CD8-positive, alpha-beta memory T cell (primary cell): ENCODE results near the gene SGK1. TPM values are rescaled to one million over a fixed set of nuclear protein-coding genes. Genes with fewer than 3 reads are reported as not detected.
"Not testable (repeated sequence)": the region's sequence is repeated elsewhere in the genome, so short reads cannot be mapped to it uniquely, and the experiment has no call there.

Experiments
- CTCF ChIA-PET: fragments of 350-600 bp; sonication (Branson Sonifier 250); formaldehyde crosslinking; loops from one replicate; lab custom pipeline; 2021; ENCODE audit warnings: antibody characterized with exemption; lab: Charles Lee
- POLR2A ChIA-PET: fragments of 350-600 bp; sonication (Branson Sonifier 250); formaldehyde crosslinking; loops from one replicate; lab custom pipeline; 2021; ENCODE audit warnings: antibody characterized with exemption; lab: Charles Lee
- DNase-seq, 5 donors: peaks; one replicate each; pipeline versions ENCODE4 v3.0.0 to v3.0.0-alpha.2; 2020 to 2022; ENCODE audit warnings: mixed read lengths in 1 of 5
- H3K27ac ChIP-seq: one replicate; pipeline ENCODE4 v1.7.0; 2013; ENCODE audit warnings: low read depth, mild to moderate bottlenecking, low read length, moderate library complexity
- H3K27me3 ChIP-seq: 2 replicates; pipeline ENCODE4 v1.7.0; 2013; ENCODE audit warnings: low read length, mild to moderate bottlenecking; ENCODE audit not compliant: insufficient read depth, poor library complexity, severe bottlenecking
- H3K36me3 ChIP-seq: 2 replicates; pipeline ENCODE4 v1.7.0; 2013; ENCODE audit warnings: mild to moderate bottlenecking, low read length, moderate library complexity; ENCODE audit not compliant: insufficient read depth
- H3K4me1 ChIP-seq: 2 replicates; pipeline ENCODE4 v1.7.0; 2013; ENCODE audit warnings: mild to moderate bottlenecking, low read length, moderate library complexity; ENCODE audit not compliant: insufficient read depth
- H3K4me3 ChIP-seq: 2 replicates; pipeline ENCODE4 v1.7.0; 2013; ENCODE audit warnings: mild to moderate bottlenecking, low read length
- H3K9me3 ChIP-seq: 2 replicates; pipeline ENCODE4 v1.7.0; 2013; ENCODE audit warnings: mild to moderate bottlenecking, low read length
- H3K27ac Mint-ChIP-seq, 8 donors: one replicate each; pipeline ENCODE4 v1.8.0; 2020 to 2021; ENCODE audit warnings: mixed read lengths in 8 of 8, mild to moderate bottlenecking in 6 of 8, inconsistent platforms in 3 of 8, moderate library complexity in 3 of 8
- H3K27me3 Mint-ChIP-seq, 2 donors: one replicate each; pipeline ENCODE4 v1.8.0; 2020 to 2021; ENCODE audit warnings: mixed read lengths in 2 of 2, mild to moderate bottlenecking in 1 of 2, moderate library complexity in 1 of 2
- H3K36me3 Mint-ChIP-seq, 3 donors: one replicate each; pipeline ENCODE4 v1.8.0; 2020 to 2021; ENCODE audit warnings: mixed read lengths in 3 of 3, inconsistent platforms in 1 of 3, mild to moderate bottlenecking in 1 of 3
- H3K4me1 Mint-ChIP-seq, 3 donors: one replicate each; pipeline ENCODE4 v1.8.0; 2020 to 2021; ENCODE audit warnings: mixed read lengths in 3 of 3, inconsistent platforms in 1 of 3, mild to moderate bottlenecking in 1 of 3
- H3K4me3 Mint-ChIP-seq, 7 donors: one replicate each; pipeline ENCODE4 v1.8.0; 2020 to 2021; ENCODE audit warnings: mixed read lengths in 7 of 7, mild to moderate bottlenecking in 6 of 7, moderate library complexity in 4 of 7, inconsistent platforms in 2 of 7
- H3K9me3 Mint-ChIP-seq, 5 donors: one replicate each; pipeline ENCODE4 v1.8.0; 2020 to 2022; ENCODE audit warnings: mixed read lengths in 5 of 5, mild to moderate bottlenecking in 3 of 5, moderate library complexity in 2 of 5, inconsistent platforms in 1 of 5
- polyA plus RNA-seq: library from polyadenylated mRNA; unstranded; fragments of 300-500 nt; fragmentation: Illumina TruSeq; gene quantifications from one replicate; pipeline ENCODE4 v1.2.3, GENCODE V29; 2021
- total RNA-seq, 2 experiments: library from RNA; stranded (reverse); gene quantifications; one replicate each; pipeline ENCODE4 v1.2.3, GENCODE V29; 2021

The SGK1 gene
- total and polyA plus RNA-seq, 3 experiments from 2014 or later, result 3.8 to 36.7 (median 36.5) TPM

- Mint-ChIP-seq H3K27ac (peak overlapping the region in 1 of 8 donors; percentile 70), H3K36me3 (no peaks in the 10 kb centered on the region), H3K4me3 (no peak overlapping the region), H3K4me1 (peaks cover 3 to 4% (median 4%) of the 10 kb centered on the region in 3 donors), H3K9me3 (no peaks in the 10 kb centered on the region), H3K27me3 (no peaks in the 10 kb centered on the region)
- ChIA-PET POLR2A (no interaction called here), CTCF (no interaction called here)
- Histone ChIP-seq H3K27ac (no peak overlapping the region), H3K4me1 (no peaks in the 10 kb centered on the region), H3K9me3 (no peaks in the 10 kb centered on the region), H3K4me3 (no peak overlapping the region), H3K36me3 (no peaks in the 10 kb centered on the region), H3K27me3 (no peaks in the 10 kb centered on the region)
- no peak for DNase-seq
Observed at GRCh38 chr6:134187154-134187553, 130.8 kb downstream of the SGK1 start.

GRCh38 chr6:134186355-134186754 is 131.6 kb downstream of the SGK1 start:
- Mint-ChIP-seq H3K4me3 (no peak overlapping the region), H3K36me3 (no peaks in the 10 kb centered on the region), H3K27me3 (no peaks in the 10 kb centered on the region), H3K27ac (peak overlapping the region in 1 of 8 donors; percentile 21), H3K4me1 (peaks cover 3 to 4% (median 4%) of the 10 kb centered on the region in 3 donors), H3K9me3 (no peaks in the 10 kb centered on the region)
- DNase-seq, result no peak
- CTCF ChIA-PET, result no interaction called here
- POLR2A ChIA-PET, result no interaction called here
- Histone ChIP-seq H3K27me3 (no peaks in the 10 kb centered on the region), H3K27ac (no peak overlapping the region), H3K4me1 (no peaks in the 10 kb centered on the region), H3K4me3 (no peak overlapping the region), H3K36me3 (no peaks in the 10 kb centered on the region), H3K9me3 (no peaks in the 10 kb centered on the region)

GRCh38 chr6:134185277-134185676 is 132.6 kb downstream of the SGK1 start:
- Mint-ChIP-seq H3K27ac (peak overlapping the region in 1 of 8 donors; percentile 5), H3K4me1 (peaks cover 3 to 4% (median 4%) of the 10 kb centered on the region in 3 donors), H3K36me3 (no peaks in the 10 kb centered on the region), H3K4me3 (no peak overlapping the region), H3K9me3 (no peaks in the 10 kb centered on the region), H3K27me3 (no peaks in the 10 kb centered on the region)
- Histone ChIP-seq H3K27me3 (no peaks in the 10 kb centered on the region), H3K4me3 (no peak overlapping the region), H3K27ac (no peak overlapping the region), H3K36me3 (no peaks in the 10 kb centered on the region), H3K9me3 (no peaks in the 10 kb centered on the region), H3K4me1 (no peaks in the 10 kb centered on the region)
- ChIA-PET CTCF (no interaction called here), POLR2A (no interaction called here)
- no peak for DNase-seq

GRCh38 chr6:134183844-134184243 is 134.1 kb downstream of the SGK1 start:
- H3K27me3 Mint-ChIP-seq, result no peaks in the 10 kb centered on the region
- DNase-seq, result no peak
- no peaks in the 10 kb centered on the region for H3K36me3 Mint-ChIP-seq
- H3K27ac ChIP-seq, result no peak overlapping the region
- POLR2A ChIA-PET, result no interaction called here
- H3K4me1 ChIP-seq, result peaks cover under 1% of the 10 kb centered on the region
- H3K4me3 Mint-ChIP-seq, result no peak overlapping the region
- H3K27ac Mint-ChIP-seq, result peak overlapping the region in 1 of 8 donors; percentile 51
- no peaks in the 10 kb centered on the region for H3K36me3 ChIP-seq
- H3K9me3 Mint-ChIP-seq, result no peaks in the 10 kb centered on the region
- no peak overlapping the region for H3K4me3 ChIP-seq
- no peaks in the 10 kb centered on the region for H3K9me3 ChIP-seq
- H3K27me3 ChIP-seq, result no peaks in the 10 kb centered on the region
- peaks cover 5 to 8% (median 6%) of the 10 kb centered on the region in 3 donors for H3K4me1 Mint-ChIP-seq
- CTCF ChIA-PET, result no interaction called here

GRCh38 chr6:134182528-134182927 is 135.4 kb downstream of the SGK1 start:
- Mint-ChIP-seq H3K27ac (peak overlapping the region in 1 of 8 donors; percentile 51), H3K27me3 (no peaks in the 10 kb centered on the region), H3K9me3 (no peaks in the 10 kb centered on the region), H3K36me3 (no peaks in the 10 kb centered on the region), H3K4me3 (no peak overlapping the region), H3K4me1 (peaks cover 15 to 21% (median 18%) of the 10 kb centered on the region in 3 donors)
- ChIA-PET POLR2A (no interaction called here), CTCF (interaction anchor here (1.6 kb wide), 1 partner anchor 9 kb away, joined by 4 read pairs; no protein-coding TSS in a partner anchor)
- DNase-seq, result no peak
- H3K27ac ChIP-seq, result no peak overlapping the region
- peaks cover 10% of the 10 kb centered on the region for H3K4me1 ChIP-seq
- no peak overlapping the region for H3K4me3 ChIP-seq
- H3K9me3 ChIP-seq, result no peaks in the 10 kb centered on the region
- H3K36me3 ChIP-seq, result no peaks in the 10 kb centered on the region
- no peaks in the 10 kb centered on the region for H3K27me3 ChIP-seq

- H3K27me3 ChIP-seq, H3K36me3 ChIP-seq, H3K36me3 Mint-ChIP-seq, H3K27ac Mint-ChIP-seq, H3K9me3 Mint-ChIP-seq, H3K27me3 Mint-ChIP-seq, H3K9me3 ChIP-seq, H3K4me3 Mint-ChIP-seq, POLR2A ChIA-PET, H3K4me3 ChIP-seq, DNase-seq, H3K27ac ChIP-seq: not testable (repeated sequence)
- H3K4me1 ChIP-seq, result peaks cover 14% of the 10 kb centered on the region
- CTCF ChIA-PET, result interaction anchor here (1.6 to 6.0 kb wide), 2 partner anchors 10 to 459 kb away, joined by 4 to 54 read pairs; no protein-coding TSS in a partner anchor
- peaks cover 20 to 26% (median 24%) of the 10 kb centered on the region in 3 donors for H3K4me1 Mint-ChIP-seq
Observed at GRCh38 chr6:134181726-134182125, 136.2 kb downstream of the SGK1 start.

GRCh38 chr6:134181251-134181650 is 136.7 kb downstream of the SGK1 start:
- peaks cover 14% of the 10 kb centered on the region for H3K4me1 ChIP-seq
- CTCF ChIA-PET, result interaction anchor here (6.0 kb wide), 1 partner anchor 460 kb away, joined by 54 read pairs; no protein-coding TSS in a partner anchor
- DNase-seq, POLR2A ChIA-PET, H3K4me3 ChIP-seq, H3K27ac ChIP-seq, H3K36me3 ChIP-seq, H3K36me3 Mint-ChIP-seq, H3K9me3 Mint-ChIP-seq, H3K9me3 ChIP-seq, H3K27me3 ChIP-seq, H3K27me3 Mint-ChIP-seq, H3K4me3 Mint-ChIP-seq: not testable (repeated sequence)
- Mint-ChIP-seq H3K4me1 (peaks cover 18 to 23% (median 22%) of the 10 kb centered on the region in 3 donors), H3K27ac (peak overlapping the region in 2 of 8 donors; percentile 35 to 82)

GRCh38 chr6:134180540-134180939 is 137.4 kb downstream of the SGK1 start:
- H3K9me3 ChIP-seq, H3K4me3 Mint-ChIP-seq, DNase-seq, H3K36me3 ChIP-seq, POLR2A ChIA-PET, H3K4me3 ChIP-seq, H3K9me3 Mint-ChIP-seq, H3K27ac ChIP-seq, H3K27me3 ChIP-seq, H3K27me3 Mint-ChIP-seq, H3K36me3 Mint-ChIP-seq: not testable (repeated sequence)
- H3K4me1 ChIP-seq, result peaks cover 20% of the 10 kb centered on the region
- CTCF ChIA-PET, result interaction anchor here (1.8 to 6.0 kb wide), 2 partner anchors 460 to 760 kb away, joined by 5 to 54 read pairs; no protein-coding TSS in a partner anchor
- Mint-ChIP-seq H3K27ac (peak overlapping the region in 1 of 8 donors; percentile 27), H3K4me1 (peaks cover 23 to 29% (median 28%) of the 10 kb centered on the region in 3 donors)
